B cell (primary cell): ENCODE data around the gene CEPT1. TPM values are rescaled to one million over a fixed set of nuclear protein-coding genes. Genes with fewer than 3 reads are reported as not detected.

Source experiments
- ATAC-seq: fragments of 200-7000 bp; cut with Tn5 transposase; one replicate; pipeline ENCODE4 v1.10.0; 2021; ENCODE audit warnings: low read depth, mild to moderate bottlenecking, moderate number of reproducible peaks, moderate library complexity
- CTCF ChIA-PET: fragments of 350-600 bp; sonication (Branson Sonifier 250); formaldehyde crosslinking; loops from one replicate; lab custom pipeline; 2021; ENCODE audit warnings: antibody characterized with exemption, inconsistent platforms; lab: Charles Lee
- POLR2A ChIA-PET: fragments of 350-600 bp; sonication (Branson Sonifier 250); formaldehyde crosslinking; loops from one replicate; lab custom pipeline; 2021; ENCODE audit warnings: antibody characterized with exemption; lab: Charles Lee
- DNase-seq: peaks from one replicate; pipeline ENCODE4 v3.0.0; 2013
- H2AFZ ChIP-seq: 2 replicates; pipeline ENCODE4 v1.6.1; 2012; ENCODE audit warnings: mild to moderate bottlenecking, low read depth, low read length; ENCODE audit not compliant: insufficient read depth, poor library complexity, severe bottlenecking
- H3K27ac ChIP-seq, 2 donors: 1 replicate in 1 of 2; 2 replicates in 1 of 2; pipeline ENCODE4 v1.5.1; 2012 to 2013; ENCODE audit warnings: low read length in 2 of 2, mild to moderate bottlenecking in 2 of 2, moderate library complexity in 1 of 2
- H3K27me3 ChIP-seq, 4 experiments: fragments of 200-600 bp in 1 of 4; sonication (generic) in 1 of 4; replicated peaks in 1 of 4; 1 replicate in 2 of 4; 2 replicates in 2 of 4; pipeline versions ENCODE4 v1.6.1 to v1.7.0; 2013 to 2016; ENCODE audit warnings: low read length in 3 of 4, mild to moderate bottlenecking in 2 of 4, mixed read lengths in 1 of 4, moderate library complexity in 1 of 4; ENCODE audit not compliant: insufficient read depth in 4 of 4, control insufficient read depth in 3 of 4; ENCODE audit errors: control extremely low read depth in 1 of 4
- H3K36me3 ChIP-seq, 2 experiments: replicated peaks in 1 of 2; 1 replicate in 1 of 2; 2 replicates in 1 of 2; pipeline versions ENCODE4 v1.6.1 to v1.7.1; 2013; ENCODE audit warnings: low read length in 1 of 2; ENCODE audit not compliant: insufficient read depth in 2 of 2, control insufficient read depth in 1 of 2; ENCODE audit errors: control extremely low read depth in 1 of 2, extremely low read depth in 1 of 2
- H3K4me1 ChIP-seq, 2 donors: fragments of 200-600 bp in 1 of 2; sonication (generic) in 1 of 2; 1 replicate in 1 of 2; 2 replicates in 1 of 2; pipeline versions ENCODE4 v1.5.1 to v1.6.1; 2013 to 2017; ENCODE audit warnings: low read length in 2 of 2; ENCODE audit not compliant: control insufficient read depth in 2 of 2, insufficient read depth in 2 of 2
- H3K4me2 ChIP-seq: replicated peaks from 2 replicates; pipeline ENCODE3; 2012; ENCODE audit warnings: mild to moderate bottlenecking, low read depth, low read length; ENCODE audit not compliant: poor library complexity, severe bottlenecking
- H3K4me3 ChIP-seq, 5 experiments: fragments of 200-600 bp in 1 of 5; sonication (generic) in 1 of 5; 1 replicate in 3 of 5; 2 replicates in 2 of 5; pipeline versions ENCODE4 v1.5.1 to v1.7.0; 2011 to 2016; ENCODE audit warnings: low read length in 4 of 5, mild to moderate bottlenecking in 4 of 5, low read depth in 2 of 5, control low read depth in 1 of 5, moderate library complexity in 1 of 5; ENCODE audit not compliant: insufficient read depth in 1 of 5; ENCODE audit errors: control extremely low read depth in 1 of 5, extremely low read depth in 1 of 5
- H3K79me2 ChIP-seq: fragments of 200-600 bp; sonication (generic); one replicate; pipeline ENCODE4 v1.6.0; 2016; ENCODE audit warnings: low read length; ENCODE audit not compliant: control insufficient read depth, insufficient read depth
- H3K9ac ChIP-seq: fragments of 200-600 bp; sonication (generic); 2 replicates; pipeline ENCODE4 v1.6.1; 2017; ENCODE audit warnings: mild to moderate bottlenecking, low read length, moderate library complexity
- H3K9me3 ChIP-seq, 3 donors: one replicate each; pipeline versions ENCODE4 v1.6.1 to v1.7.1; 2013; ENCODE audit warnings: low read length in 2 of 3; ENCODE audit not compliant: control insufficient read depth in 2 of 3, insufficient read depth in 1 of 3; ENCODE audit errors: control extremely low read depth in 1 of 3
- H4K20me1 ChIP-seq: 2 replicates; pipeline ENCODE4 v1.6.0; 2012; ENCODE audit warnings: mild to moderate bottlenecking, low read length; ENCODE audit not compliant: insufficient read depth, control insufficient read depth, poor library complexity, severe bottlenecking
- H3K27ac Mint-ChIP-seq: one replicate; pipeline ENCODE4 v1.8.0; 2021; ENCODE audit warnings: mixed read lengths
- H3K27me3 Mint-ChIP-seq: one replicate; pipeline ENCODE4 v1.8.0; 2021; ENCODE audit warnings: mixed read lengths
- H3K4me1 Mint-ChIP-seq: one replicate; pipeline ENCODE4 v1.8.0; 2021; ENCODE audit warnings: mixed read lengths
- H3K4me3 Mint-ChIP-seq: one replicate; pipeline ENCODE4 v1.8.0; 2021; ENCODE audit warnings: mixed read lengths
- H3K9me3 Mint-ChIP-seq: one replicate; pipeline ENCODE4 v1.8.0; 2022; ENCODE audit warnings: mixed read lengths; ENCODE audit not compliant: insufficient read depth
- EZH2 ChIP-seq: IDR thresholded peaks from 2 replicates; pipeline ENCODE4 v1.6.1; 2012; ENCODE audit warnings: borderline replicate concordance, low read depth, mild to moderate bottlenecking, moderate library complexity, low read length; ENCODE audit not compliant: insufficient read depth, poor library complexity, severe bottlenecking
- WGBS: methylation state at CpG from one replicate; pipeline ENCODE4 v1.1.5; 2013; ENCODE audit warnings: missing lambda C conversion rate; ENCODE audit not compliant: insufficient coverage; 5-methylcytosine and 5-hydroxymethylcytosine counted together
- intact Hi-C: fragments of 100-400 bp; cut with micrococcal nuclease; formaldehyde crosslinking; loops from one replicate; pipeline ENCODE4 v1.10.0; 2022
- polyA plus RNA-seq: library from polyadenylated mRNA; depleted of rRNA; stranded (reverse); fragments of >200 nt; gene quantifications from 2 replicates; pipeline ENCODE4 v1.2.3, GENCODE V29; 2012
- total RNA-seq, 2 donors: library from RNA; stranded (reverse); fragments of 120-200 nt in 1 of 2; gene quantifications; 1 replicate in 1 of 2; 2 replicates in 1 of 2; pipeline versions ENCODE4 v1.2.3 to v1.2.4, GENCODE V29; 2013 to 2022
- TF ChIP-seq, protein P1 (sequence below): fragments of 200-600 bp; IDR thresholded peaks from one replicate; pipeline ENCODE4 v1.8.0; 2022; ENCODE audit warnings: antibody characterized with exemption, mild to moderate bottlenecking

CEPT1 gene
- total and polyA plus RNA-seq, 2 donors (not counting 1 experiment from before 2014, with no cell fraction given): 47.1 to 83.5 TPM

DNA sequence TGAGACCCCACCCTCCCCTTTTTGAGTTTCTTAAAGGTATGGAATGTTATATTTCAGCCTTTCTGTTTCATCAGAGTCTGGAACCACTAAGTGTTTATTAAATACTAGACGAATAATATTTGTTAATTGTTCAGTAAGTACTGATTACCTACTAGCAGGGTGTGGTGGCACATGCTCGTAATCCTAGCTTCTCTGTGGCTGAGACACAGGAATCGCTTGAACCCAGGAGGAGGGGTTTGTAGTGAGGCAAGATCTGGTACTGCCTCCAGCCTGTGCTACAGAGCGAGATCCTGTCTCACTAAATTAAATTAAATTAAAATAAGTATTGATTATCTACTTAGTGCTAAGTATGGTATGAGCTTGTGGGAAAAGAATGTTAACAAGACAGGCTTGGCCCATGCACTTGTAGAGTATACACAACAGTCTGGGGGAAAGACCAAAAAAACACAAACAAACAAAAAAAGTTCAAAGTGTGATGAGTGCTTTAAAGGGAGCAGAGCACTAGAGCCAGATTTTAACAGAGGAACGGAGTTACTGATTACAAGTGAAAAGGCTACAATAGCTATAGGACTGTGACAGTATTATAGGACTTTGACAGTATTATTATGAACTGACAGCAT is 2.4 kb downstream of the CEPT1 start:
- POLR2A ChIA-PET: interaction anchor here (1.5 kb wide), 1 partner anchor 62 kb away, joined by 5 read pairs; no protein-coding TSS in a partner anchor
- CTCF ChIA-PET: interaction anchor here (1.1 to 1.8 kb wide), 4 partner anchors 10 to 112 kb away, joined by 3 to 10 read pairs (median 4); no protein-coding TSS in a partner anchor
- Mint-ChIP-seq H3K27me3 (no peaks in the 10 kb centered on the region), H3K9me3 (no peaks in the 10 kb centered on the region), H3K4me3 (peak overlapping the region; percentile 100), H3K27ac (peak overlapping the region; percentile 68), H3K4me1 (peaks cover 67% of the 10 kb centered on the region)
- Histone ChIP-seq H3K27me3 (no peaks in the 10 kb centered on the region), H4K20me1 (no peaks in the 10 kb centered on the region), H3K27ac (peak overlapping the region in 1 of 2 donors; percentile 84), H3K4me3 (peak overlapping the region in 2 of 5 experiments; percentile 89 to 91), H3K4me2 (peak overlapping the region; percentile 73), H3K9ac (peak overlapping the region; percentile 87), H3K9me3 (no peaks in the 10 kb centered on the region), H3K79me2 (peaks cover 97% of the 10 kb centered on the region), H3K4me1 (peaks cover 52 to 65% of the 10 kb centered on the region in 2 donors), H3K36me3 (peaks cover 0 to 26% of the 10 kb centered on the region in 2 experiments), H2AFZ (no peak overlapping the region)
- no CpG with 5 or more reads among the region's 5 CpGs for WGBS
- intact Hi-C loops: loop anchor here (5.0 kb wide), 2 partner anchors 110 to 205 kb away; no protein-coding TSS in a partner anchor
- DNase-seq: no peak
- ATAC-seq: no peak
- TF ChIP-seq EZH2: no peak
- TF ChIP-seq, protein P1, sequence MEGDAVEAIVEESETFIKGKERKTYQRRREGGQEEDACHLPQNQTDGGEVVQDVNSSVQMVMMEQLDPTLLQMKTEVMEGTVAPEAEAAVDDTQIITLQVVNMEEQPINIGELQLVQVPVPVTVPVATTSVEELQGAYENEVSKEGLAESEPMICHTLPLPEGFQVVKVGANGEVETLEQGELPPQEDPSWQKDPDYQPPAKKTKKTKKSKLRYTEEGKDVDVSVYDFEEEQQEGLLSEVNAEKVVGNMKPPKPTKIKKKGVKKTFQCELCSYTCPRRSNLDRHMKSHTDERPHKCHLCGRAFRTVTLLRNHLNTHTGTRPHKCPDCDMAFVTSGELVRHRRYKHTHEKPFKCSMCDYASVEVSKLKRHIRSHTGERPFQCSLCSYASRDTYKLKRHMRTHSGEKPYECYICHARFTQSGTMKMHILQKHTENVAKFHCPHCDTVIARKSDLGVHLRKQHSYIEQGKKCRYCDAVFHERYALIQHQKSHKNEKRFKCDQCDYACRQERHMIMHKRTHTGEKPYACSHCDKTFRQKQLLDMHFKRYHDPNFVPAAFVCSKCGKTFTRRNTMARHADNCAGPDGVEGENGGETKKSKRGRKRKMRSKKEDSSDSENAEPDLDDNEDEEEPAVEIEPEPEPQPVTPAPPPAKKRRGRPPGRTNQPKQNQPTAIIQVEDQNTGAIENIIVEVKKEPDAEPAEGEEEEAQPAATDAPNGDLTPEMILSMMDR: no peak

DNA sequence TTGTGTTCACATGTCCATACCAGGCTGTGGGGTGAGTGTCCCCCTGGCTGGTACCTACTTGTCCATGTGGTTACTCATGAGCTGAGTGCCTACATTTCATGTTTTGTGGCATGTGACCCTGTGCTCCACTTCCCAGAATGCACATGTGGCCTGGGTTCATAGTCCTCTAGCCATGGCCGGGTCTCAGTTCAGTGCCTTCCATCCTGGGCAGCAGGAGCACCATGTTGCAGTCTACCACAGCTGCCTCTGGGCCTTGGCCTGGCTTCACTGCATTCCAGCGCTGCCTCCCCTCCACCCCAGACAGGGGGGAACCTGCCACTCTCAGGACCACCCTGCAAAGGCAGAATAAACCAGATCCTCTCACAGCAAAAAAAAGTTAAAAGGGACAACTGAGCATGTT is 5.5 kb downstream of the CEPT1 start:
- H3K9me3 ChIP-seq: no peaks in the 10 kb centered on the region
- H3K79me2 ChIP-seq: peaks cover 100% of the 10 kb centered on the region
- no peaks in the 10 kb centered on the region for H3K27me3 Mint-ChIP-seq
- no peak overlapping the region for H3K9ac ChIP-seq
- TF ChIP-seq EZH2: no peak
- TF ChIP-seq, protein P1: no peak
- ChIA-PET POLR2A (no interaction called here), CTCF (interaction anchor here (1.5 kb wide), 1 partner anchor 259 kb away, joined by 3 read pairs; no protein-coding TSS in a partner anchor)
- H3K27ac ChIP-seq: peak overlapping the region in 1 of 2 donors; percentile 52
- 92% methylated on average over 1 of the region's 2 CpGs for WGBS
- H3K4me3 Mint-ChIP-seq: peak overlapping the region; percentile 9
- H3K36me3 ChIP-seq: peaks cover 4 to 43% of the 10 kb centered on the region in 2 experiments
- peaks cover 4% of the 10 kb centered on the region for H4K20me1 ChIP-seq
- peak overlapping the region; percentile 60 for H3K27ac Mint-ChIP-seq
- no peaks in the 10 kb centered on the region for H3K27me3 ChIP-seq
- intact Hi-C loops: no loop called here
- peaks cover 81% of the 10 kb centered on the region for H3K4me1 Mint-ChIP-seq
- no peak overlapping the region for H3K4me3 ChIP-seq
- H2AFZ ChIP-seq: no peak overlapping the region
- H3K4me2 ChIP-seq: peak overlapping the region; percentile 25
- no peak for ATAC-seq
- no peaks in the 10 kb centered on the region for H3K9me3 Mint-ChIP-seq
- H3K4me1 ChIP-seq: peaks cover 60 to 78% of the 10 kb centered on the region in 2 donors
- no peak for DNase-seq
